HepG2 (cell line): ENCODE results near the gene NUDCD3. TPM values are rescaled to one million over a fixed set of nuclear protein-coding genes. Genes with fewer than 3 reads are reported as not detected.

Experiments used
- ATAC-seq: fragments of 200-7000 bp; cut with Tn5 transposase; 3 replicates; pipeline ENCODE4 v1.9.1; 2020; ENCODE audit warnings: mild to moderate bottlenecking, moderate library complexity
- BruUV-seq: library from RNA; stranded (reverse); fragments of 400-500 nt; replicated peaks from 2 replicates; lab custom pipeline; 2021; lab: Mats Ljungman, UMichigan
- CTCF ChIA-PET: fragments of 300-600 bp; formaldehyde crosslinking; extraction: SDS; loops from one replicate; lab custom pipeline; 2021; ENCODE audit warnings: low total read pairs, inconsistent platforms, low intra/inter-chr PET ratio; lab: Yijun Ruan, JAX
- POLR2A ChIA-PET: fragments of 350-600 bp; sonication (Branson Sonifier 250); formaldehyde crosslinking; loops from one replicate; lab custom pipeline; 2020; ENCODE audit warnings: antibody characterized with exemption, inconsistent platforms; lab: Yijun Ruan, JAX
- DNase-seq: peaks from one replicate; pipeline ENCODE4 v3.0.0-alpha.2; 2015; ENCODE audit warnings: low spot score
- FAIRE-seq: peaks from 3 replicates; lab custom pipeline; 2011; peaks lifted over from hg19 to GRCh38; lab: Jason Lieb, UNC
- H2AFZ ChIP-seq: one replicate; pipeline ENCODE4 v1.6.1; 2011; ENCODE audit warnings: low read length, inconsistent platforms
- H3K27ac ChIP-seq: fragments of 300-600 bp; 3 replicates; pipeline ENCODE4 v1.8.0; 2011; ENCODE audit warnings: mixed run types, mild to moderate bottlenecking, mixed read lengths, low read length, inconsistent platforms; ENCODE audit not compliant: insufficient read depth; ENCODE audit errors: extremely low read length
- H3K27me3 ChIP-seq, 2 experiments: fragments of 200-600 bp in 1 of 2; 2 replicates in 1 of 2; 3 replicates in 1 of 2; pipeline versions ENCODE4 v1.6.0 to v1.8.0; 2011; ENCODE audit warnings: low read length in 2 of 2, mild to moderate bottlenecking in 2 of 2, moderate library complexity in 2 of 2, inconsistent platforms in 1 of 2; ENCODE audit not compliant: insufficient read depth in 2 of 2, control insufficient read depth in 1 of 2
- H3K36me3 ChIP-seq, 2 experiments: fragments of 200-600 bp in 1 of 2; replicated peaks in 1 of 2; 2 replicates in 1 of 2; 3 replicates in 1 of 2; pipeline versions ENCODE4 v1.5.1 to v1.8.0; 2011; ENCODE audit warnings: low read length in 2 of 2, inconsistent platforms in 1 of 2; ENCODE audit not compliant: insufficient read depth in 2 of 2, control insufficient read depth in 1 of 2
- H3K4me1 ChIP-seq: 2 replicates; pipeline ENCODE4 v1.5.1; 2012; ENCODE audit warnings: low read length, inconsistent platforms; ENCODE audit not compliant: insufficient read depth
- H3K4me2 ChIP-seq: 2 replicates; pipeline ENCODE4 v1.6.0; 2011; ENCODE audit warnings: low read depth, low read length, inconsistent platforms
- H3K4me3 ChIP-seq, 3 experiments: fragments of 200-600 bp in 1 of 3; sonication (generic), shearing (Covaris generic) in 1 of 3; replicated peaks in 1 of 3; 2 replicates each; pipeline ENCODE4 v1.5.1; 2011 to 2016; ENCODE audit warnings: low read length in 3 of 3, inconsistent platforms in 2 of 3, low read depth in 2 of 3, mild to moderate bottlenecking in 2 of 3, control low read depth in 1 of 3, mixed read lengths in 1 of 3; ENCODE audit not compliant: insufficient read depth in 1 of 3
- H3K79me2 ChIP-seq: one replicate; pipeline ENCODE4 v1.6.1; 2011; ENCODE audit warnings: low read length, inconsistent platforms; ENCODE audit not compliant: insufficient read depth
- H3K9ac ChIP-seq: 2 replicates; pipeline ENCODE4 v1.6.0; 2011; ENCODE audit warnings: mild to moderate bottlenecking, low read depth, low read length, inconsistent platforms; ENCODE audit not compliant: insufficient read depth
- H3K9me3 ChIP-seq: 2 replicates; pipeline ENCODE4 v1.5.1; 2012; ENCODE audit warnings: mild to moderate bottlenecking, low read length
- H4K20me1 ChIP-seq: 2 replicates; pipeline ENCODE4 v1.6.0; 2011; ENCODE audit warnings: inconsistent platforms, mild to moderate bottlenecking, low read length, moderate library complexity; ENCODE audit not compliant: insufficient read depth
- AFF4 ChIP-seq: sonication (generic); formaldehyde crosslinking; IDR thresholded peaks from 2 replicates; pipeline ENCODE4 v1.4.0; 2020; ENCODE audit warnings: missing genetic modification reagents
- SAP130 ChIP-seq: IDR thresholded peaks from 2 replicates; pipeline ENCODE4 v1.6.1; 2016; ENCODE audit warnings: low read depth
- ZBTB39 ChIP-seq: sonication (generic); formaldehyde crosslinking; IDR thresholded peaks from 2 replicates; pipeline ENCODE4 v1.5.0; 2020; ENCODE audit warnings: missing genetic modification reagents
- ZBTB40 ChIP-seq, 2 experiments: fragments of 450-650 bp in 1 of 2; sonication (generic) in 1 of 2; formaldehyde crosslinking in 1 of 2; IDR thresholded peaks; 2 replicates each; pipeline versions ENCODE4 v1.6.1 to v1.8.0; 2016 to 2022; ENCODE audit warnings: antibody characterized with exemption in 1 of 2, mild to moderate bottlenecking in 1 of 2, missing genetic modification reagents in 1 of 2
- ZKSCAN8 ChIP-seq: IDR thresholded peaks from 2 replicates; pipeline ENCODE4 v1.6.1; 2016; ENCODE audit warnings: borderline replicate concordance, missing genetic modification reagents, missing compliant biosample characterization
- ZNF713 ChIP-seq: sonication (generic); formaldehyde crosslinking; IDR thresholded peaks from 2 replicates; pipeline ENCODE4 v1.4.0; 2020; ENCODE audit warnings: mild to moderate bottlenecking, missing genetic modification reagents
- WGBS: methylation state at CpG from one replicate; pipeline ENCODE4 v1.1.6; 2017; ENCODE audit warnings: low lambda C conversion rate; 5-methylcytosine and 5-hydroxymethylcytosine counted together
- in situ Hi-C: cut with HindIII; loops from 2 replicates; pipeline ENCODE4 v1.10.0; 2017; ENCODE audit warnings: low pct_unique_long_range_greater_than_20kb; ENCODE audit not compliant: extremely low pct_ligation_motif_present
- intact Hi-C: fragments of 100-400 bp; cut with micrococcal nuclease; formaldehyde crosslinking; loops from one replicate; pipeline ENCODE4 v1.10.0; 2022; ENCODE audit not compliant: unreplicated experiment
- polyA plus RNA-seq, 8 experiments: library from polyadenylated mRNA; depleted of rRNA in 3 of 8; stranded (reverse) in 7 of 8; unstranded in 1 of 8; fragments of >200 nt; fragmentation: Illumina TruSeq in 4 of 8; extraction: Trizol in 4 of 8; gene quantifications; 2 replicates each; pipeline versions ENCODE4 v1.2.1 to v1.2.3, GENCODE V29; 2011 to 2016; ENCODE audit warnings: low read depth in 4 of 8, missing spikeins in 1 of 8, mixed read lengths in 1 of 8; ENCODE audit not compliant: insufficient read depth in 1 of 8
- total RNA-seq, 5 experiments: library from RNA; depleted of rRNA; stranded (reverse); fragments of >200 nt; fragmentation: Illumina TruSeq; extraction: Trizol; gene quantifications; 2 replicates each; pipeline ENCODE4 v1.2.3, GENCODE V29; 2016; ENCODE audit warnings: low read depth in 1 of 5

The NUDCD3 gene
- total and polyA plus RNA-seq, 2 of the 13 experiments (the other 11 are each of a cell fraction or from before 2014, with no cell fraction given): 20.8 to 49.9 TPM

GRCh38 chr7:44391171-44391570 is 99.3 kb downstream of the NUDCD3 start:
- intact Hi-C loops (no loop called here), in situ Hi-C loops (no loop called here)
- Histone ChIP-seq H3K27ac (no peak overlapping the region), H2AFZ (no peak overlapping the region), H3K4me1 (no peaks in the 10 kb centered on the region), H3K4me2 (no peak overlapping the region), H3K4me3 (no peak overlapping the region), H3K9ac (no peak overlapping the region), H3K9me3 (no peaks in the 10 kb centered on the region), H3K79me2 (no peaks in the 10 kb centered on the region), H3K27me3 (no peaks in the 10 kb centered on the region), H3K36me3 (peaks cover 23 to 69% of the 10 kb centered on the region in 2 experiments), H4K20me1 (no peaks in the 10 kb centered on the region)
- CTCF ChIA-PET: no interaction called here
- FAIRE-seq (no peak), ATAC-seq (no peak), DNase-seq (no peak)
- WGBS: 93% methylated on average over 10 of the region's 10 CpGs
- BruUV-seq: no TSS peak
- POLR2A ChIA-PET: no interaction called here
- no peak for TF ChIP-seq ZBTB39 (CRISPR knock-in tag)
- TF ChIP-seq AFF4 (CRISPR knock-in tag): no peak
- no peak for TF ChIP-seq SAP130
- TF ChIP-seq ZBTB40 (IDR thresholded peaks at IDR 0.05): no peak
- no peak for TF ChIP-seq ZBTB40 (CRISPR knock-in tag; IDR thresholded peaks at IDR 0.05)
- TF ChIP-seq ZKSCAN8: no peak
- no peak for TF ChIP-seq ZNF713 (CRISPR knock-in tag)
